Transverse colon (tissue), 4 donors: ENCODE data around the gene PTK7. TPM values are rescaled to one million over a fixed set of nuclear protein-coding genes. Genes with fewer than 3 reads are reported as not detected.

Experiments
- DNase-seq: peaks from one replicate; pipeline ENCODE4 v3.0.0-alpha.2; 2019
- H3K27ac ChIP-seq, 4 donors: fragments of 200-600 bp; sonication (generic); 2 replicates each; pipeline ENCODE4 v1.5.1; 2016 to 2018; ENCODE audit warnings: inconsistent platforms in 4 of 4
- H3K27me3 ChIP-seq: fragments of 200-600 bp; sonication (generic); 2 replicates; pipeline ENCODE4 v1.5.1; 2017; ENCODE audit warnings: inconsistent platforms
- H3K36me3 ChIP-seq, 4 donors: fragments of 200-600 bp; sonication (generic); 2 replicates each; pipeline ENCODE4 v1.5.1; 2017 to 2019; ENCODE audit warnings: inconsistent platforms in 4 of 4
- H3K4me1 ChIP-seq, 4 donors: fragments of 200-600 bp; sonication (generic); 2 replicates each; pipeline ENCODE4 v1.5.1; 2017 to 2020; ENCODE audit warnings: inconsistent platforms in 4 of 4
- H3K4me3 ChIP-seq, 4 donors: fragments of 200-600 bp; sonication (generic); 1 replicate in 1 of 4; 2 replicates in 3 of 4; pipeline versions ENCODE4 v1.5.1 to v1.6.1; 2017 to 2019; ENCODE audit warnings: inconsistent platforms in 4 of 4
- H3K9me3 ChIP-seq, 2 donors: fragments of 200-600 bp; sonication (generic); 2 replicates each; pipeline ENCODE4 v1.5.1; 2017 to 2019; ENCODE audit warnings: inconsistent platforms in 2 of 2
- EP300 ChIP-seq: sonication (generic); formaldehyde crosslinking; IDR thresholded peaks from one replicate; pipeline ENCODE4 v1.6.1; 2017; ENCODE audit warnings: antibody characterized with exemption, low read depth
- POLR2A ChIP-seq: fragments of 450-650 bp; IDR thresholded peaks from one replicate; pipeline ENCODE4 v1.6.1; 2016; ENCODE audit warnings: antibody characterized with exemption, mild to moderate bottlenecking, moderate library complexity
- POLR2AphosphoS5 ChIP-seq, 3 donors: sonication (generic); formaldehyde crosslinking; IDR thresholded peaks; one replicate each; pipeline ENCODE4 v1.6.1; 2016; ENCODE audit warnings: antibody characterized with exemption in 3 of 3
- WGBS, 2 donors: methylation state at CpG; one replicate each; pipeline ENCODE4 v1.1.5; 2018; ENCODE audit warnings: low coverage in 1 of 2; 5-methylcytosine and 5-hydroxymethylcytosine counted together
- in situ Hi-C, 4 donors: fragments of 200-750 bp; cut with MboI; loops; one replicate each; pipeline versions ENCODE4 v1.15.0 to v1.15.1; 2017; ENCODE audit warnings: low sequenced_read_pairs in 3 of 4, low pct_ligation_motif_present in 1 of 4, low pct_unique_long_range_greater_than_20kb in 1 of 4
- intact Hi-C: fragments of 100-400 bp; cut with DNase I; formaldehyde crosslinking; loops from one replicate; pipeline ENCODE4 v1.15.1; 2023; ENCODE audit warnings: low total_unique reads
- total RNA-seq, 4 donors: library from RNA; depleted of rRNA; stranded (reverse); fragments of >200 nt; gene quantifications; one replicate each; pipeline ENCODE4 v1.1.0, GENCODE V29; 2016
- TF ChIP-seq, protein P1 (sequence below), 5 experiments: fragments of 200-600 bp in 3 of 5; fragments of 450-650 bp in 2 of 5; sonication (generic) in 3 of 5; IDR thresholded peaks; 1 replicate in 2 of 5; 2 replicates in 3 of 5; pipeline ENCODE4 v1.5.1; 2016 to 2017; ENCODE audit warnings: antibody characterized with exemption in 5 of 5, inconsistent platforms in 3 of 5, mild to moderate bottlenecking in 2 of 5, moderate library complexity in 1 of 5

The PTK7 gene
- total RNA-seq, 4 donors from 2014 or later = 2.2 to 34.6 (median 6.0) TPM

DNA sequence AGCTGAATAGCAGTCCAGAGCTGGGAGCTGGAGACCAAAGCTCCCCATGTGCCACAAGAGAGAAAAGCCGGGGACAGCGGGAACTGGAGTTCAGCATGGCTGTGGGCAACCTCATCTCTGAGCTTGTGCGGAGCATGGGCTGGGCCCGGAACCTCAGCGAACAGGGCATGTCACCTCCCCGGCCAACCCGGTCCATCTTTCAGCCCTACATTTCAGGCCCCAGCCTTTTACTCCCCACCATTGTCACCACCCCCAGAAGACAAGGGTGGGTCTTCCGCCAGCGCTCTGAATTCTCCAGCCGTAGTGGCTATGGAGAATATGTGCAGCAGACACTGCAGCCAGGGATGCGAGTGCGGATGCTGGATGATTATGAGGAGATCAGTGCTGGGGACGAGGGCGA is 109.9 kb downstream of the PTK7 start:
- no peak overlapping the region for H3K27ac ChIP-seq
- in situ Hi-C loops (no loop called here), intact Hi-C loops (no loop called here)
- DNase-seq = no peak
- H3K27me3 ChIP-seq = no peaks in the 10 kb centered on the region
- H3K36me3 ChIP-seq = peaks cover 0 to 14% (median 3%) of the 10 kb centered on the region in 4 donors
- peaks cover 0 to 21% (median 19%) of the 10 kb centered on the region in 4 donors for H3K4me1 ChIP-seq
- no peak overlapping the region for H3K4me3 ChIP-seq
- WGBS, 2 donors = 97 to 100% methylated on average over 3 to 14 of the region's 14 CpGs
- no peaks in the 10 kb centered on the region for H3K9me3 ChIP-seq
- TF ChIP-seq, protein P1, sequence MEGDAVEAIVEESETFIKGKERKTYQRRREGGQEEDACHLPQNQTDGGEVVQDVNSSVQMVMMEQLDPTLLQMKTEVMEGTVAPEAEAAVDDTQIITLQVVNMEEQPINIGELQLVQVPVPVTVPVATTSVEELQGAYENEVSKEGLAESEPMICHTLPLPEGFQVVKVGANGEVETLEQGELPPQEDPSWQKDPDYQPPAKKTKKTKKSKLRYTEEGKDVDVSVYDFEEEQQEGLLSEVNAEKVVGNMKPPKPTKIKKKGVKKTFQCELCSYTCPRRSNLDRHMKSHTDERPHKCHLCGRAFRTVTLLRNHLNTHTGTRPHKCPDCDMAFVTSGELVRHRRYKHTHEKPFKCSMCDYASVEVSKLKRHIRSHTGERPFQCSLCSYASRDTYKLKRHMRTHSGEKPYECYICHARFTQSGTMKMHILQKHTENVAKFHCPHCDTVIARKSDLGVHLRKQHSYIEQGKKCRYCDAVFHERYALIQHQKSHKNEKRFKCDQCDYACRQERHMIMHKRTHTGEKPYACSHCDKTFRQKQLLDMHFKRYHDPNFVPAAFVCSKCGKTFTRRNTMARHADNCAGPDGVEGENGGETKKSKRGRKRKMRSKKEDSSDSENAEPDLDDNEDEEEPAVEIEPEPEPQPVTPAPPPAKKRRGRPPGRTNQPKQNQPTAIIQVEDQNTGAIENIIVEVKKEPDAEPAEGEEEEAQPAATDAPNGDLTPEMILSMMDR (IDR thresholded peaks at IDR 0.05) = no peak
- TF ChIP-seq EP300 (no peak), POLR2AphosphoS5 (IDR thresholded peaks at IDR 0.05) (no peak), POLR2A (no peak)

DNA sequence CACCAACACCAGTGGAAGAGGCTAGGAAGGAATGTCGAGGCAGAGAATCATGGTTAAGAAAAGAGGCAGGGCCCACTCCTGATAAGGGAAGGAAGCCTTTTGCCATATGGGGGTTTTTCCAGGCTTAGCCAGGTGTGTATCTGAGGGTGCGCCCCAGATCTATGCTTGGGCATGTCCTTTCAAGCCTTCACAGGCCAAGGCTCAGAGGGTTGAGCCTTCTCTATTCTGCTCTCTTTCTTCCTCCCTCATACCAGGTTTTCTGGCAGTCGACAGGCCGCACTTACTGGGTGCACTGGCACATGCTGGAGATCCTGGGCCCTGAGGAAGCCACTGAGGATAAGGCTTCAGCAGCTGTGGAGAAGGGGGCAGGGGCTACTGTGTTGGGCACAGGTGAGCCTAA is 110.6 kb downstream of the PTK7 start:
- TF ChIP-seq POLR2A = no peak
- no peak for TF ChIP-seq EP300
- no peak for TF ChIP-seq POLR2AphosphoS5 (IDR thresholded peaks at IDR 0.05)
- TF ChIP-seq, protein P1 (IDR thresholded peaks at IDR 0.05) = no peak
- Histone ChIP-seq H3K9me3 (no peaks in the 10 kb centered on the region), H3K27ac (no peak overlapping the region), H3K4me3 (no peak overlapping the region), H3K36me3 (peaks cover 0 to 14% (median 3%) of the 10 kb centered on the region in 4 donors), H3K27me3 (no peaks in the 10 kb centered on the region), H3K4me1 (peaks cover 0 to 16% (median 14%) of the 10 kb centered on the region in 4 donors)
- intact Hi-C loops = no loop called here
- in situ Hi-C loops = no loop called here
- no peak for DNase-seq
- 100% methylated on average over 4 of the region's 4 CpGs; no CpG with 5 or more reads in 1 of the 2 donors for WGBS, 2 donors

DNA sequence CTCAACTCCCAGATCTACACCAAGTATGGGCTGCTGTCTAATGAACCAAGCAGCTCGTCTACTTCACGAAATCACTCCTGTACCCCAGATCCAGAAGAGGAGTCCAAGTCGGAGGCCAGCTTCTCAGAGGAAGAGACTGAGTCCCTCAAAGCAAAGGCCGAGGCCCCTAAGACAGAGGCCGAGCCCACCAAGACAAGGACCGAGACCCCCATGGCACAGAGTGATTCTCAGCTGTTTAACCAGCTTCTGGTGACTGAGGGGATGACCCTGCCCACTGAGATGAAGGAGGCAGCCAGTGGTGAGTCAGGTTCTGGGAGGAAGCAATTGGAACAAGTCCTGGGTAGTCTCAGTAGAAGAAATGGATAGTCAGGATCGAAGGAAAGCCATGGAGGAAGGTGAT is 111.7 kb downstream of the PTK7 start:
- Histone ChIP-seq H3K27ac (no peak overlapping the region), H3K36me3 (peaks cover 0 to 14% (median 3%) of the 10 kb centered on the region in 4 donors), H3K4me1 (peaks cover 0 to 10% (median 9%) of the 10 kb centered on the region in 4 donors), H3K9me3 (no peaks in the 10 kb centered on the region), H3K27me3 (no peaks in the 10 kb centered on the region), H3K4me3 (no peak overlapping the region)
- no peak for DNase-seq
- no peak for TF ChIP-seq EP300
- TF ChIP-seq, protein P1 (IDR thresholded peaks at IDR 0.05) = no peak
- TF ChIP-seq POLR2A = no peak
- no peak for TF ChIP-seq POLR2AphosphoS5 (IDR thresholded peaks at IDR 0.05)
- WGBS, 2 donors = 83 to 98% methylated on average over 1 to 7 of the region's 7 CpGs
- intact Hi-C loops = no loop called here
- in situ Hi-C loops = no loop called here

DNA sequence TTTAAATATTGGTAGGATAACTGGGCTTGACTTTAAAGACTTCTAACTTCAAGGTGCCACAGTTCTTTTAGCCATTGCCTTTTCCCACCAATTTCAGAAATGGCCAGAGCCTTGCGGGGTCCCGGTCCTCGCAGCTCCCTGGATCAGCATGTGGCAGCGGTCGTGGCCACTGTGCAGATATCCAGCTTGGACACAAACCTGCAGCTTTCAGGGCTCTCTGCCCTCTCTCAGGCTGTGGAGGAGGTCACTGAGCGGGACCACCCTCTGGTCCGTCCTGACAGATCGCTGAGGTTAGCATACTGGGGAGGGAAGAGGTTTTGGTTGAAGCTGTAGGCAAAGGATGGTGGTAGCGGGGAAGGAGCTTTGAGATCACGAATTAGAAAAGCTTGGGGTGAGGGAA is 112.3 kb downstream of the PTK7 start:
- no peak overlapping the region for H3K4me3 ChIP-seq
- H3K36me3 ChIP-seq = peaks cover 0 to 20% (median 3%) of the 10 kb centered on the region in 4 donors
- H3K27ac ChIP-seq = no peak overlapping the region
- no peaks in the 10 kb centered on the region for H3K27me3 ChIP-seq
- H3K9me3 ChIP-seq = no peaks in the 10 kb centered on the region
- TF ChIP-seq, protein P1 (IDR thresholded peaks at IDR 0.05) = no peak
- TF ChIP-seq EP300 (no peak), POLR2A (no peak), POLR2AphosphoS5 (IDR thresholded peaks at IDR 0.05) (no peak)
- peaks cover 0 to 4% (median 3%) of the 10 kb centered on the region in 4 donors for H3K4me1 ChIP-seq
- in situ Hi-C loops = no loop called here
- WGBS, 2 donors = 93% methylated on average over 10 of the region's 10 CpGs; no CpG with 5 or more reads in 1 of the 2 donors
- no peak for DNase-seq
- intact Hi-C loops = no loop called here
